Measurements from ENCODE around the gene PTGER1.

Gene PTGER1

DNA sequence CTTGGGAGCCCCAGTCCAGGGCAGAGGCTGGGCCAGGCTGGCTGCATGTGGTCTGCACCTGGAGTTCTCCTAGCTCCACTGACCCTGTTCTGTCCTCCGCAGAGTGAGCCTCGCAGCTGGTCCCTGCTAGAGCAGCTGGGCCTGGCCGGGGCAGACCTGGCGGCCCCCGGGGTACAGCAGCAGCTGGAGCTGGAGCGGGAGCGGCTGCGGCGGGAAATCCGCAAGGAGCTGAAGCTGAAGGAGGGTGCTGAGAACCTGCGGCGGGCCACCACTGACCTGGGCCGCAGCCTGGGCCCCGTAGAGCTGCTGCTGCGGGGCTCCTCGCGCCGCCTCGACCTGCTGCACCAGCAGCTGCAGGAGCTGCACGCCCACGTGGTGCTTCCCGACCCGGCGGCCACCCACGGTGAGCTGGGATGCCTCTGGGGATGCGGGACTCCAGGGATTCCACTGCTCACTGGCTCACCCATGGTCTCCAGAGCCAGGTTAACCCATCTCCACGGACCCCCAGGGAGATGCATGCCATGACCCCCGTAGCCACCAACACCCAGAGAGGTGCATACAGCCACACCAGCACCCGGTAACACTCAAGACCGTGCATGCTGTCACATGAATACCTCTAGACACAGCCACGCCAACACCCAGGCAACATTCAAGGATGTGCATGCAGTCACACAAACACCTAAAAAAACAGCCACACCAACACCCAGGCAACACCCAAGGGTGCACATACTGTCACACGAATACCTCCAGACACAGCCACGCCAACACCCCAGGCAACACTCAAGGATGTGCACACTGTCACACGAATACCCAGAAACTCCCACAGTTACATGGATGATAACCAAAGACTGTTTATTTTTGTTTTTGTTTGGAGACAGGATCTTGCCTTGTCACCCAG is 33.9 kb downstream of the PTGER1 start:
- no peak for DNase-seq

DNA sequence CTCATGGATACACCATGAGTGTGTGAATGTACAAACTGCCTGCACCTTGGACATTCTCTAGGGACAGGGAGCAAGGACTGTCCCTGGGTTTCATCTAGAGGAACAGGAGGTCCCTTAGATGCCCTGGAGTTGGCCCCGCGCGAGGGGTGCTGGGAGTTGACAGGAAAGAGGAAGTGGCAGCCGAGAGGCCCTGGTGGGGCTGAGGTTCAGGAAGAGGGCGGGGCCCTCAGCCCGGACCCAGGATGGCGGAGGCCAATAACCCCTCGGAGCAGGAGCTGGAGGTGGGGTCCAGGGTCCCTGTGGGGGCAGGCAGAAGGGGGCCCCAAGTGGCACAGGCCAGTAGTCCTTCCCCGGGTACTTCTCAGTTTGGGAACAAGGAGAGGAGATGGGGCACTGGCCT is 35.1 kb downstream of the PTGER1 start:
- no peak for DNase-seq

DNA sequence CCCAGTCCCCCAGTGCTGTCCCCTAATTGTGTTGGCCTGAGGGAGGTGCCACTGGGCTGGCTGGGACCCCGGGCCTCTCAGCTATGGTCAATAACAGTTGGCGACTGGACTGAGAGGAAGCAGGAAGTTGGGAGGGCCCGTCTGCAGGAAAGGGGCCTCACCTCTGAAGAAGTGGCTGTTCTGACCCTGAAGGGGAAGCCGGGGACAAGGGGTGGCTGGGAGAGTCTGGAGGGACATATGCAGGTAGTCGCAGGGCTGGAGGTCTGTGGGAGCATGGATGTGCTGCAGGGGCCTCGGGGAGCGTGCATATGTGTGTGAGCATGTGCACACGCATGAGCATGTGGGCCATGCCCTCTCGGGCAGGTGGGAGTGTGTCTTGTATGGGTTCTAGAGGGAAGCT is 36.1 kb downstream of the PTGER1 start:
- DNase-seq = no peak

DNA sequence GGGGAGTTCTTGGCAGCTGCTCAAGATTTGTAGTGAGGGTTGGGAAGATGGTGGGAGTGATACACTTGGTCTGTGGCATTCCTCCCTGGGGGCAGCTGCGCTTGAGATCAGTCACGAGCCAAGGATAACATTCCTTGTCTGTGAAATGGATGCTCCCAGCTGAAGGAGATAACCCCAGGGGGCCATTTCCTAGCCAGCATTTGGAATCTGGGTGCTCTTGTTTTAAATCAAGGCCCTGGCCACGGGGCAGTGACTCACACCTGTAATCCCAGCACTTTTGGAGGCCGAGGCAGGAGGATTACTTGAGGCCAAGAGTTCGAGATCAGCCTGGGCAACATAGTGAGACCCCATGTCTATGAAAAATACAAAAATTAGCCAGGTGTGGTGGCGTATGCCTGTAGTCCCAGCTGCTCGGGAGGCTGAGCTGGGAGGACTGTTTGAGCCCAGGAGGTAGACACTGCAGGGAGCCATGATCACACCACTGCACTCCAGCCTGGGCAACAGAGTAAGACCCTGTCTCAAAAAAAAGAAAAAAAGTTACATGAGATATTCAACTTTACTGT is 37.5 kb downstream of the PTGER1 start:
- no peak for DNase-seq

DNA sequence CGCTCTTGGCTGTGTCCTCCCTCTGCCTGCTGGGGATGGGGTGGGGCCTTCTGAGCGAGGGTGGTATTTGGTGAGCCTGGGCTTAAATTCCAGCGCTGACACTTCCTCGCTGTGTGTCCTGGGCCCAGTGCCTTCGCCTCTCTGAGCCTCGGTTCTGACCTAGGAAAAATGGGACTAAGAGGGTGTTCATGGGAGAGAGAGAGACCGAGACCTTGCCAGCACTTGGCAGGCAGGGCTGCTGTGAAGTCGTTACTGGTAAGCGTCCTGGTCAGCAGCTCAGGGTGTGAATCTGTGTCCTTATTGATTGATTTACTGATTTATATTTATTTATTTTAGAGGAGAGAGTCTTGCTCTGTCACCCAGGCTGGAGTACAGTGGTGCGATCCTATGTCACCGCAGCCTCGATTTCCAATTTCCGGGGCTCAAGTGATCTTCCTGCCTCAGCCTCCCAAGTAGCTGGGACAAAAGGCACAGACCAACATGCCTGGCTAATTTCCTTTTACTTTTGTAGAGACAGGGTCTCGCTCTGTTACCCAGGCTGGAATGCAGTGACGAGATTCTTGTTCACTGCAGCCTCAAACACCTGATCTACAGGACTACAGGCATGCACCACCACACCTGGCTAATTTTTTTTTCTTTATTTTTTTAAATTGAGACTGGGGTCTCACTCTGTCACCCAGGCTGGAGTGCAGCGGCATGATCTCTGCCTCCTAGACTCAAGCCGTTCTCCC is 39.7 kb downstream of the PTGER1 start:
- DNase-seq = no peak

DNA sequence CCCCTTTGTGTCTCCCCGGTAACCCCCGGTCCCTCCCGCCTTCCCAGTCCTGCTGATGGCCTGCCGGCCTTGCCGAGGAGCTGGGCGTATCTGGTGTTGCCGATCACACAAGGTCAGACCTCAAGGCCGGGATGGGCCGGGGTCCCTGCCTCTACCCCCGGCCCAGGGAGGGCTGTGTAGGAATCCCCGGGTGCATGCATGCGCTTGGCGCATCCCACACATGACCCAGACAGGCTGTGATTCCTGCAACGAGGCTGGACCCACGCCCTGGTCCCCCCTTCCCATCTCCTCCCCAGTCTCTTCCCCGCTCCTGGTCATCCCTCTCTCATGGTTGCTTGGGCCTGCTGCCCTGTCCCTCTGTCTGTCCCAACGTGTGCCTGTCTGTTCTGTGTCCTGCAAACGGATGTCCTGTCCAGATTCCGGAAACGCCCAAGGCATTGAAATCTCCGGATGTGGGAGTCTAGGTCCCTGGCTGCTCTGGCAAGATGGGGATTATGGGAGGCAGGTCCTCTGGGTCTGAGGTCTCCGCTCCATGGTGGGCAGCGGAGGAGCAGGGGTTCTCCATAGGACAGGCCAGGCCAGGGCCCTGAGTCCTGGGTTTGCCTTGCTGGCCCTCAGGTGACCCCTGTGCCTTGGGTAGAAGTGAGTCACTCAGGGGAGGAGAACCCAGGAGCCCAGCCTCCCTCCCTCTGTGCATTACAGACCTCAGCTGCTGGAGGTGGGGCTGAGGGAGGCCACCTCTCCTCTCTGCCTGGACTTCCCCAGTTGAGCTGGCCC is 40.4 kb downstream of the PTGER1 start:
- no peak for DNase-seq

DNA sequence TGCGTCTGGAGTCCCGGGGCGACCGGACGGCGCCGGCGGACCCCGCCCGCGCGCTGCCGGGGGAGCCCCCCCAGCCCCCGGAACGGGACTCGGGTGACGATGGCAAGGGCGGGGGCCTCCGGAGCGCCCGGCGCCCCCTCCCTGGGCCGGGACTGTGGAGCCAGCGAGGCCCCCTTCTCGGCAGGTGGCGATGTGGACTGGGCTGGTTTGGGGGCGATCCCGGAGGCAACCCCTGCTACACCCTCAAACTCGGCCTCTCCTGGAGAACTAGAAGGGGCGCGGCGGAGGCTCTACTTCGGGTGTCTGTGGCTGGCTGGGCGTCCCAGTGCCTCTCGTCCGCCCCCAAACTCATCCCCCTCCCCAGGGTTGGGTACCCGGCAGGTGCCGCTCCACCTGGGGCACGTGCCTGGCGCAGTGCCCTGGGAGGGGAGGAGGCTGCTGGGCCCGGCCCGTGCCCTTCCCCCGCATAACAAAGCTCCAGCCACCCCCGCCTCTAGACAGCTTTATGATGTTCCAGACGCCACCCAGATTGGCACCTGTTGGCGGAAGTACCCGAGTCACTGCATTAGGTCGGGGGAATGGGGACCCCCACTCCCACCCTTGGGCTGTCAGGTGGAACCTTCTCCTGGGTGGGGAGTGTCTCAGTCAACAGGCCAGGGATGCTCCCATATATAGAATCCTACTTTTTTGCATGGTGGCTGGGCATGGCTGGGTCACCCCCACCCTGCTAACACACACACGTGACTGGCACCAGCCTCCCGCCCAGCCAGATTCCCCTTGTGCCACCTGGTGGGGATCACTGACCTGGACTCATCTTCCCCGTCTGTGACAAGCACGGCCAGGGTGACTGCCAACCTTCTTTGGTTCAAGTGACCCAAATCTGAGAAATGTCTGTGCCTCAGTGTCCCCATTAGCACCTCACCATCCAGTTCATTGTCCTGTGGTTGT is 41.3 kb downstream of the PTGER1 start:
- DNase-seq = no peak

DNA sequence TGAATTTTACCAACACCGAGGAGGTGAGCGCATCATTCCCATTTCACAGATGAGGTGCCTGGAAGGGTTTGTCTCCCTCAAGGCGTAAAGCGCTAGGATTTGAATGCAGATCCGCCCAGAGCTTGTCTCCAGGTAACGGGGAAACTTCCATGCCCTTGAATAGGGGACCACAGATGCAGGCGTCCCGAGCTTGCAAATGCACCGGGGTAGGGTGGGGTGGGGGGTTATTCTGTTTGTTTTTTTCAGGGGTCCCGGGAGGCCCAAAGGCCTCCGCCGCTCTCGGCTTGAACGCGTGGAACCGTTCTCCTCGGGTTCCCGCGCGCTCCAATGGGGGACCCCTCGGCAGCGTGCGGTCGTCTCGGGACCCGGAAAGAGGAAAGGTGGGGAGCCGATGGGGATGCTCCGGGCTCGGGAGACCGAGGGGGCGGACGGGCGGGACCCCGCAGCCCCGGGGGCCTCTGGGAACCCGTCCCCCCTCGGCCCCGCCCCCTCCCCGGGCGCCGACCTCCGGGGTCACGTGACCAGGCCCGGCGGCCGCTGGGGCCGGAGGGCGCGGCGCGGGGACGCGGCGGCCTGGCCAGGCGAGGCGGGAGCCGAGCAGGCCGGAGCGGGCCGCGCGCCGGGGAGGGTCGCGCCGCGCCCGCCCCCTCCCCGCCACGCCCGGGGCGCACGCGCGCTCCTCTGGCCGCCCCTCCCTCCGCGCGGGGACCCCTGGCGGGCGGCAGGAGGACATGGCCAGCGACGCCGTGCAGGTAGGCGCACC is 42.2 kb downstream of the PTGER1 start, which contains the start of gene PKN1:
TSS of gene PKN1 (plus strand) at position 516 of the 763 bp plus-strand sequence. CDS start at position 732, 216 bp downstream.
- no peak for DNase-seq

DNA sequence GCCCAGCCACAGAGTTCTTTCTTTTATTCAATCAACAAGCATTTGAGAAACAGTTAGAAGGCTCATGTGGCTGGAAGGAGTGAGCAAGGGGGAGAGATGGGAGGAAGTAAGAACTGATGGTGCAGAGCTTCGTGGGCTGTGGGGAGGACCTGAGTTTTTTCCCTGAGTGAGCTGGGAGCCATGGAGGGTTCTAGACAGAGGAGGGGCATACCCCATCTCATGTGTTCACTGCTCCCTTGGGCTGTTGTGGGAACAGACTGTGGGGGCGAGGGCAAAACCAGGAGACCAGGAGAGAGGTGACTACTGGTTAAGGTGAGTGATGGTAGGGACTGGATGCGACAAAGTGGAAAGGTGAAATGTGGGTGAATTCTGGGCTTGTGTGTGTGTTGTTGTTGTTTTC is 44.4 kb downstream of the PTGER1 start:
- DNase-seq = no peak

DNA sequence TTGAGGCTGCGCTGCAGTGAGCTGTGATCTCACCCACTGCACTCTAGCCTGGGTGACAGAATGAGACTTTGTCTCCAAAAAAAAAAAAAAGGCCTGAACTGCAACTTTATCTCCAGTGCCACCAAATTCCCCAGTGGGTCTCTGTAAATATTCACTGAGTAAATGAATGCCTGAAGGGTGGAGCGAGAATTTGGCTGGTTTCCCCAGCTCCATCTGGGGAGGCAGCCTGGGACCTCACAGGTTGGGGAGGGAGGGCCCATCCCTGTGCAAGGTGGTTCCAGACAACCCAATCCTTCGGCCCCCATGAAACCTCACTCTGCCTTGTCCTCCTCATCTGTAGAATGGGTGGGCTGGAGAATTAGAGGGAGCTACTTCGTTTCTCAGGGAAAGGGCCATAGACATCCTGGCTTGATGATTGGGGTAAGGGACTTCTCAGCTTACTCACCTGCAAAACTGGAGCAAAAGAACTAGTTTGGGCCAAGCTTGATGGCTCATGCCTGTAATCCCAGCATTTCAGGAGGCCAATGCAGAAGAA is 46.2 kb downstream of the PTGER1 start:
- DNase-seq = no peak

DNA sequence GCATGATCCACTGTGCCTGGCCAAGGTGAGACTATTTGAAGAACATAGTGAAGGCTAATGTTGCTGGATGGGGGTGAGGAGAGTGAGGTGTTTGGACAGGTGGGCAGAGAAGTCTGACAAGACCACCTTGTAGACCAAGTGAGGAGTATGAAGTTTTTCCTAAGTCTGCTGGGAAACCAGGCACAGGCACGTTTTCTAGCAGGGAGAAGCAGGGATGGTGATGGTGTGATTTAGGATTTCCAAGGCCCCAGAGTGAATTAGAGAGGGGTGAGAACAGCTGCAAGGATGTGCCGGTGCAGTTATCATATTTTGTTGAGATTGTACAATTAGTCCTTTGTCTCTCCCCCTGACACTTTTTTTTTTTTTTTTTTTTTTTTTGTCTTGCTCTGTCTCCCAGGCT is 47.7 kb downstream of the PTGER1 start:
- DNase-seq = no peak

DNA sequence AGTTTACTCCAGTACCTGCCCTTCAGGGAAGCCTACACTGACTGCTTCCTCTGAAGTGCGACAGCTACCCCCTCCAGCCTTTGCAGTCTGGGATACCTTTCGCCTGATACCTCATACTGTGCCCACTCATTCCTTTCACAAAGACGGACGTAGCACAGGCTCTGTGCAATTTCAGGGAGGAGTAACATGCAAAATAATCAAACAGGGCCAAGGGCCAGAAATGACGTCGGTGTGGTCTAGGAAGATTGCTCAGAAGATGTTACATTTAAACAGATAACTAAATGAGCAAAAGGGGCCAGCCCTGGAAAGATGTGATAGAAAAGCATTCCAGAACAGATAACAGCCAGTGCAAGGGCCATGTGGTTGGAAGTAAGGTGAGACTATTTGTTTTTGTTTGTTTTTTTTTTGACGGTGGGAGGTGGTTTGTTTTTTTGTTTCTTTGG is 49.4 kb downstream of the PTGER1 start:
- no peak for DNase-seq

All from NCI-H446 treated with DMSO at 0.1 percent for 48 hours (cell line).